Measurements from ENCODE around the gene C2orf92.
"Not testable (repeated sequence)": the region's sequence is repeated elsewhere in the genome, so short reads cannot be mapped to it uniquely, and the experiment has no call there.

DNA sequence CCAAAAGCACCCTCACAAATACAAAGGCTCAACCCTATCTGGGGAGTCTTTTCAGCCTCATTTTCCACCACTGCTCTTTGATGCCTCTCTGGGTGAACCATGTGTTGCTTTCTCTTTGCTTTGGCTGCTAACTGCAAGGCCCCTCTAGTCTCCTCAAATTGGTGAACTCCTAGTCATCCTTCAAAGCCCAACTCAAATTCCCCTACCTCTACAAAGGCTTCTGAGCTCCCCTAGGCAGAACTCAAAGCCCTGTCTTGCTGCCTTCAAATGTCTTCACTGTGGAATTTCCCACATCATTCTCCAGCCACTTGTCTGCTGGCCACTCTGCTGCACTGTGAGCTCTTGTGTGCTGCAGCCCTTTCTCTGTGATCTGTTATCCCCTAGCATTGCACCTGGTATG, 46.5 kb upstream of the C2orf92 start:
- not testable (repeated sequence) for TF ChIP-seq MXI1 (conservative IDR thresholded peaks at IDR 0.05; ENCODE audit: poor library complexity, severe bottlenecking)
- TF ChIP-seq, protein P1, sequence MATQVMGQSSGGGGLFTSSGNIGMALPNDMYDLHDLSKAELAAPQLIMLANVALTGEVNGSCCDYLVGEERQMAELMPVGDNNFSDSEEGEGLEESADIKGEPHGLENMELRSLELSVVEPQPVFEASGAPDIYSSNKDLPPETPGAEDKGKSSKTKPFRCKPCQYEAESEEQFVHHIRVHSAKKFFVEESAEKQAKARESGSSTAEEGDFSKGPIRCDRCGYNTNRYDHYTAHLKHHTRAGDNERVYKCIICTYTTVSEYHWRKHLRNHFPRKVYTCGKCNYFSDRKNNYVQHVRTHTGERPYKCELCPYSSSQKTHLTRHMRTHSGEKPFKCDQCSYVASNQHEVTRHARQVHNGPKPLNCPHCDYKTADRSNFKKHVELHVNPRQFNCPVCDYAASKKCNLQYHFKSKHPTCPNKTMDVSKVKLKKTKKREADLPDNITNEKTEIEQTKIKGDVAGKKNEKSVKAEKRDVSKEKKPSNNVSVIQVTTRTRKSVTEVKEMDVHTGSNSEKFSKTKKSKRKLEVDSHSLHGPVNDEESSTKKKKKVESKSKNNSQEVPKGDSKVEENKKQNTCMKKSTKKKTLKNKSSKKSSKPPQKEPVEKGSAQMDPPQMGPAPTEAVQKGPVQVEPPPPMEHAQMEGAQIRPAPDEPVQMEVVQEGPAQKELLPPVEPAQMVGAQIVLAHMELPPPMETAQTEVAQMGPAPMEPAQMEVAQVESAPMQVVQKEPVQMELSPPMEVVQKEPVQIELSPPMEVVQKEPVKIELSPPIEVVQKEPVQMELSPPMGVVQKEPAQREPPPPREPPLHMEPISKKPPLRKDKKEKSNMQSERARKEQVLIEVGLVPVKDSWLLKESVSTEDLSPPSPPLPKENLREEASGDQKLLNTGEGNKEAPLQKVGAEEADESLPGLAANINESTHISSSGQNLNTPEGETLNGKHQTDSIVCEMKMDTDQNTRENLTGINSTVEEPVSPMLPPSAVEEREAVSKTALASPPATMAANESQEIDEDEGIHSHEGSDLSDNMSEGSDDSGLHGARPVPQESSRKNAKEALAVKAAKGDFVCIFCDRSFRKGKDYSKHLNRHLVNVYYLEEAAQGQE (IDR thresholded peaks at IDR 0.05; ENCODE audit: borderline replicate concordance) = not testable (repeated sequence)
